ENCODE data around the gene CCDC88C. TPM values are rescaled to one million over a fixed set of nuclear protein-coding genes. Genes with fewer than 3 reads are reported as not detected.
"Not testable (repeated sequence)": the region's sequence is repeated elsewhere in the genome, so short reads cannot be mapped to it uniquely, and the experiment has no call there.

The CCDC88C gene
- total and polyA plus RNA-seq, 9 donors: 2.0 to 17.7 (median 3.9) TPM

- Histone ChIP-seq H3K27ac (no peak overlapping the region), H3K4me3 (no peak overlapping the region), H3K36me3 (no peaks in the 10 kb centered on the region), H3K4me1 (ENCODE audit: insufficient read depth) (peaks cover 6% of the 10 kb centered on the region), H3K27me3 (no peaks in the 10 kb centered on the region), H3K9me3 (no peaks in the 10 kb centered on the region)
- TF ChIP-seq CTCF (IDR thresholded peaks at IDR 0.05) (no peak), POLR2A (IDR thresholded peaks at IDR 0.05) (no peak), EP300 (IDR thresholded peaks at IDR 0.05) (no peak)
- DNase-seq: no peak
- intact Hi-C loops (cut with DNase I): loop anchor here in 1 of 4 donors (10.0 kb wide), 1 partner anchor 1326 kb away; no protein-coding TSS in a partner anchor
- 50 to 60% (median 51%) methylated on average over 4 to 8 of the region's 8 CpGs for WGBS, 3 donors
Measured at GRCh38 chr14:91270619-91271018, 147.0 kb downstream of the CCDC88C start.

- 93 to 96% (median 94%) methylated on average over 6 of the region's 6 CpGs for WGBS, 3 donors
- Histone ChIP-seq H3K4me3 (no peak overlapping the region), H3K36me3 (no peaks in the 10 kb centered on the region), H3K27ac (no peak overlapping the region), H3K27me3 (no peaks in the 10 kb centered on the region), H3K4me1 (ENCODE audit: insufficient read depth) (peaks cover 6% of the 10 kb centered on the region), H3K9me3 (no peaks in the 10 kb centered on the region)
- TF ChIP-seq POLR2A (IDR thresholded peaks at IDR 0.05) (no peak), EP300 (IDR thresholded peaks at IDR 0.05) (no peak), CTCF (IDR thresholded peaks at IDR 0.05) (no peak)
- no peak for DNase-seq
- intact Hi-C loops (cut with DNase I): loop anchor here in 1 of 4 donors (10.0 kb wide), 1 partner anchor 1325 kb away; no protein-coding TSS in a partner anchor
Measured at GRCh38 chr14:91270188-91270587, 147.4 kb downstream of the CCDC88C start.

GRCh38 chr14:91269076-91269991, 148.3 kb downstream of the CCDC88C start:
- Histone ChIP-seq H3K27ac (no peak overlapping the region), H3K9me3 (no peaks in the 10 kb centered on the region), H3K36me3 (no peaks in the 10 kb centered on the region), H3K27me3 (no peaks in the 10 kb centered on the region), H3K4me1 (ENCODE audit: insufficient read depth) (peaks cover 6% of the 10 kb centered on the region), H3K4me3 (no peak overlapping the region)
- no peak for TF ChIP-seq EP300 (IDR thresholded peaks at IDR 0.05)
- TF ChIP-seq CTCF (IDR thresholded peaks at IDR 0.05): no peak
- TF ChIP-seq POLR2A (IDR thresholded peaks at IDR 0.05): no peak
- no peak for DNase-seq
- 13 to 37% (median 20%) methylated on average over 24 of the region's 24 CpGs for WGBS, 3 donors
- intact Hi-C loops (cut with DNase I): no loop called here

- intact Hi-C loops (cut with DNase I): no loop called here
- H3K36me3 ChIP-seq: no peaks in the 10 kb centered on the region
- H3K27ac ChIP-seq: no peak overlapping the region
- WGBS, 3 donors: 92 to 97% (median 95%) methylated on average over 7 of the region's 7 CpGs
- TF ChIP-seq CTCF (IDR thresholded peaks at IDR 0.05): no peak
- TF ChIP-seq EP300 (IDR thresholded peaks at IDR 0.05): no peak
- no peak for TF ChIP-seq POLR2A (IDR thresholded peaks at IDR 0.05)
- H3K27me3 ChIP-seq: no peaks in the 10 kb centered on the region
- peaks cover 6% of the 10 kb centered on the region for H3K4me1 ChIP-seq (ENCODE audit: insufficient read depth)
- H3K9me3 ChIP-seq: no peaks in the 10 kb centered on the region
- H3K4me3 ChIP-seq: no peak overlapping the region
- DNase-seq: no peak
Measured at GRCh38 chr14:91267965-91268437, 149.6 kb downstream of the CCDC88C start.

- WGBS, 3 donors: 91 to 96% (median 93%) methylated on average over 15 of the region's 15 CpGs
- DNase-seq; intact Hi-C loops (cut with DNase I); H3K4me1 ChIP-seq (ENCODE audit: insufficient read depth); H3K27ac ChIP-seq; H3K27me3 ChIP-seq; H3K4me3 ChIP-seq; H3K9me3 ChIP-seq; H3K36me3 ChIP-seq: not testable (repeated sequence)
Measured at GRCh38 chr14:91266276-91266675, 151.3 kb downstream of the CCDC88C start.
